Right lobe of liver (tissue), 4 donors: Measurements from ENCODE around the gene LCOR.

Experiments
- POLR2A ChIP-seq: fragments of 450-650 bp; IDR thresholded peaks from one replicate; pipeline ENCODE4 v1.6.1; 2017; ENCODE audit warnings: antibody characterized with exemption, mild to moderate bottlenecking
- TF ChIP-seq, protein P1 (sequence below), 4 donors: fragments of 200-600 bp in 3 of 4; fragments of 450-650 bp in 1 of 4; IDR thresholded peaks; one replicate each; pipeline versions ENCODE4 v1.5.1 to v1.8.0; 2016 to 2022; ENCODE audit warnings: antibody characterized with exemption in 4 of 4, mild to moderate bottlenecking in 2 of 4
- donor health status: DM: no; HTN: no; CAD: no.
- donor health status: DM: no; HTN: no; CAD: no.
- donor health status: DM: no; HTN: yes; CAD: no.

GRCh38 chr10:96829029-96829773 lies 2.9 kb upstream of the LCOR start:
- TF ChIP-seq, protein P1, sequence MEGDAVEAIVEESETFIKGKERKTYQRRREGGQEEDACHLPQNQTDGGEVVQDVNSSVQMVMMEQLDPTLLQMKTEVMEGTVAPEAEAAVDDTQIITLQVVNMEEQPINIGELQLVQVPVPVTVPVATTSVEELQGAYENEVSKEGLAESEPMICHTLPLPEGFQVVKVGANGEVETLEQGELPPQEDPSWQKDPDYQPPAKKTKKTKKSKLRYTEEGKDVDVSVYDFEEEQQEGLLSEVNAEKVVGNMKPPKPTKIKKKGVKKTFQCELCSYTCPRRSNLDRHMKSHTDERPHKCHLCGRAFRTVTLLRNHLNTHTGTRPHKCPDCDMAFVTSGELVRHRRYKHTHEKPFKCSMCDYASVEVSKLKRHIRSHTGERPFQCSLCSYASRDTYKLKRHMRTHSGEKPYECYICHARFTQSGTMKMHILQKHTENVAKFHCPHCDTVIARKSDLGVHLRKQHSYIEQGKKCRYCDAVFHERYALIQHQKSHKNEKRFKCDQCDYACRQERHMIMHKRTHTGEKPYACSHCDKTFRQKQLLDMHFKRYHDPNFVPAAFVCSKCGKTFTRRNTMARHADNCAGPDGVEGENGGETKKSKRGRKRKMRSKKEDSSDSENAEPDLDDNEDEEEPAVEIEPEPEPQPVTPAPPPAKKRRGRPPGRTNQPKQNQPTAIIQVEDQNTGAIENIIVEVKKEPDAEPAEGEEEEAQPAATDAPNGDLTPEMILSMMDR (IDR thresholded peaks at IDR 0.05): no peak
- no peak for TF ChIP-seq POLR2A
